ENCODE results near the gene AKR1C4.

GRCh38 chr10:5268234-5268633 lies 71.6 kb downstream of the AKR1C4 start:
- no peak for TF ChIP-seq EZH2 (IDR thresholded peaks at IDR 0.05; ENCODE audit: borderline replicate concordance, low read length)
- TF ChIP-seq CTCF (IDR thresholded peaks at IDR 0.05; ENCODE audit: low read length): no peak

Measured in OCI-LY1 (cell line).